GM06990 (cell line): ENCODE measurements around the gene CLEC2L.
"Not testable (repeated sequence)": the region's sequence is repeated elsewhere in the genome, so short reads cannot be mapped to it uniquely, and the experiment has no call there.

Source experiments
- DNase-seq: peaks from one replicate; pipeline ENCODE4 v3.0.0-alpha.2; 2011; ENCODE audit not compliant: insufficient read length; ENCODE audit errors: extremely low read depth
- H3K27me3 ChIP-seq: replicated peaks from 2 replicates; pipeline ENCODE4 v1.6.0; 2011; ENCODE audit warnings: low read length; ENCODE audit not compliant: control insufficient read depth, insufficient read depth
- H3K36me3 ChIP-seq: 2 replicates; pipeline ENCODE4 v1.5.1; 2011; ENCODE audit warnings: low read length; ENCODE audit not compliant: control insufficient read depth, insufficient read depth
- H3K4me3 ChIP-seq: replicated peaks from 2 replicates; pipeline ENCODE4 v1.5.1; 2011; ENCODE audit warnings: low read depth, mild to moderate bottlenecking, control low read depth, low read length
- CTCF ChIP-seq: IDR thresholded peaks from 2 replicates; pipeline ENCODE4 v1.5.1; 2011; ENCODE audit warnings: low read length, control low read depth, mild to moderate bottlenecking, inconsistent platforms; ENCODE audit not compliant: insufficient read depth, poor library complexity, severe bottlenecking

CLEC2L gene

GRCh38 chr7:139544645-139545044 lies 21.2 kb downstream of the CLEC2L start:
- no peak for TF ChIP-seq CTCF
- Histone ChIP-seq H3K4me3 (no peak overlapping the region), H3K36me3 (no peaks in the 10 kb centered on the region), H3K27me3 (no peaks in the 10 kb centered on the region; the same call in 1 of the 2 replicates)
- no peak for DNase-seq

- no peak for TF ChIP-seq CTCF
- DNase-seq, result no peak
- H3K27me3 ChIP-seq, result no peaks in the 10 kb centered on the region; the same call in 1 of the 2 replicates
- no peak overlapping the region for H3K4me3 ChIP-seq
- H3K36me3 ChIP-seq, result no peaks in the 10 kb centered on the region
These were observed 25.0 kb downstream of the CLEC2L start for GRCh38 chr7:139548302-139549028.

GRCh38 chr7:139553991-139554700 lies 30.7 kb downstream of the CLEC2L start:
- H3K27me3 ChIP-seq, H3K4me3 ChIP-seq, H3K36me3 ChIP-seq, DNase-seq: not testable (repeated sequence)
- TF ChIP-seq CTCF, result peak; percentile 14

GRCh38 chr7:139557857-139558581 lies 34.5 kb downstream of the CLEC2L start:
- Histone ChIP-seq H3K27me3 (no peaks in the 10 kb centered on the region), H3K4me3 (no peak overlapping the region), H3K36me3 (no peaks in the 10 kb centered on the region; the same call in none of the 2 replicates)
- no peak for TF ChIP-seq CTCF
- no peak for DNase-seq

GRCh38 chr7:139559364-139560105 lies 36.0 kb downstream of the CLEC2L start:
- H3K27me3 ChIP-seq, result no peaks in the 10 kb centered on the region
- no peak for DNase-seq
- no peak for TF ChIP-seq CTCF
- no peaks in the 10 kb centered on the region; the same call in none of the 2 replicates for H3K36me3 ChIP-seq
- no peak overlapping the region for H3K4me3 ChIP-seq
